Liver (tissue), 3 donors: ENCODE results near the gene BCKDHA.

ENCODE experiments used
- EGR1 ChIP-seq, 2 donors: IDR thresholded peaks; 2 replicates each; pipeline ENCODE4 v1.6.1; 2016 to 2018; ENCODE audit warnings: antibody characterized with exemption in 2 of 2, low read depth in 2 of 2
- HNF4G ChIP-seq: IDR thresholded peaks from 2 replicates; pipeline ENCODE4 v1.6.1; 2016; ENCODE audit warnings: antibody characterized with exemption
- JUND ChIP-seq, 2 donors: IDR thresholded peaks; 2 replicates each; pipeline ENCODE4 v1.6.1; 2016; ENCODE audit warnings: antibody characterized with exemption in 2 of 2
- NR2F2 ChIP-seq: IDR thresholded peaks from 2 replicates; pipeline ENCODE4 v1.6.1; 2016; ENCODE audit warnings: antibody characterized with exemption
- SP1 ChIP-seq: IDR thresholded peaks from 2 replicates; pipeline ENCODE4 v1.6.1; 2018; ENCODE audit warnings: antibody characterized with exemption, mild to moderate bottlenecking
- TAF1 ChIP-seq: conservative IDR thresholded peaks from 2 replicates; pipeline ENCODE4 v1.6.1; 2016; ENCODE audit warnings: antibody characterized with exemption, mild to moderate bottlenecking
- YY1 ChIP-seq: IDR thresholded peaks from 2 replicates; pipeline ENCODE4 v1.6.1; 2016; ENCODE audit warnings: antibody characterized with exemption, mild to moderate bottlenecking
- TF ChIP-seq, protein P1 (sequence below): IDR thresholded peaks from 2 replicates; pipeline ENCODE4 v1.6.1; 2016; ENCODE audit warnings: antibody characterized with exemption
- TF ChIP-seq, protein P2 (sequence below): fragments of 150-350 bp; IDR thresholded peaks from 2 replicates; pipeline ENCODE4 v1.5.1; 2017; ENCODE audit warnings: improper control_type of control experiment, low read depth, low read length; ENCODE audit not compliant: missing input control
- TF ChIP-seq, protein P3 (sequence below): IDR thresholded peaks from 2 replicates; pipeline ENCODE4 v1.6.1; 2016; ENCODE audit warnings: antibody characterized with exemption, mild to moderate bottlenecking
- donor health status: healthy.
- donor health status: healthy.

DNA sequence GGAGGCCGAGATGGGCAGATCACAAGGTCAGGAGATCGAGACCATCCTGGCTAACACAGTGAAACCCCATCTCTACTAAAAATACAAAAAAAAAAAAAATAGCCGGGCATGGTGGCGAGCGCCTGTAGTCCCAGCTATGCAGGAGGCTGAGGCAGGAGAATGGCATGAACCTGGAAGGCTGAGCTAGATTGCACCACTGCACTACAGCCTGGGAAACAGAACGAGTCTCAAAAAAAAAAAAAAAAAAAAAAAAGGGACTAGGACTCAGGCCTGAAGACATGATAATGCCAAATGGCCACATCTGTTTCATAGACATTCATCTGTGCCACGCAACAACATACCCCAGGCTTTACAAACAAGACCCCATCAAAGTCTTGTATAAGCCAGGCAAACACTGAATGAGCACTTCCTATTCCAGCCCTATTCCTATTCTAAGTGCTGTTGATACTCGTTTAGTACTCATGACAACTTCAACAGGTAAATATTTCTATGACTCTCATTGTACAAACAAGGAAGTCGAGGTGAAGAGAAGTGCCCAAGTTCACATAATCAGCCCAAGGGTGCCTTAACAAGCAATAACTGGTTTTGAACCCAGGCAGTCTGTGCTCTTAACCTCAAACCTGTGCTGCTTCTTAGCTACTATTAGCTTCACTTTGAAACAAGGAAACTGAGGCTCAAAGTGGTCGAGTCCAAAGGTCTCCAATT lies 35.3 kb upstream of the BCKDHA start:
- TF ChIP-seq, protein P1, sequence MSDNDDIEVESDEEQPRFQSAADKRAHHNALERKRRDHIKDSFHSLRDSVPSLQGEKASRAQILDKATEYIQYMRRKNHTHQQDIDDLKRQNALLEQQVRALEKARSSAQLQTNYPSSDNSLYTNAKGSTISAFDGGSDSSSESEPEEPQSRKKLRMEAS: no peak
- TF ChIP-seq TAF1: no peak
- TF ChIP-seq, protein P2, sequence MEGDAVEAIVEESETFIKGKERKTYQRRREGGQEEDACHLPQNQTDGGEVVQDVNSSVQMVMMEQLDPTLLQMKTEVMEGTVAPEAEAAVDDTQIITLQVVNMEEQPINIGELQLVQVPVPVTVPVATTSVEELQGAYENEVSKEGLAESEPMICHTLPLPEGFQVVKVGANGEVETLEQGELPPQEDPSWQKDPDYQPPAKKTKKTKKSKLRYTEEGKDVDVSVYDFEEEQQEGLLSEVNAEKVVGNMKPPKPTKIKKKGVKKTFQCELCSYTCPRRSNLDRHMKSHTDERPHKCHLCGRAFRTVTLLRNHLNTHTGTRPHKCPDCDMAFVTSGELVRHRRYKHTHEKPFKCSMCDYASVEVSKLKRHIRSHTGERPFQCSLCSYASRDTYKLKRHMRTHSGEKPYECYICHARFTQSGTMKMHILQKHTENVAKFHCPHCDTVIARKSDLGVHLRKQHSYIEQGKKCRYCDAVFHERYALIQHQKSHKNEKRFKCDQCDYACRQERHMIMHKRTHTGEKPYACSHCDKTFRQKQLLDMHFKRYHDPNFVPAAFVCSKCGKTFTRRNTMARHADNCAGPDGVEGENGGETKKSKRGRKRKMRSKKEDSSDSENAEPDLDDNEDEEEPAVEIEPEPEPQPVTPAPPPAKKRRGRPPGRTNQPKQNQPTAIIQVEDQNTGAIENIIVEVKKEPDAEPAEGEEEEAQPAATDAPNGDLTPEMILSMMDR: no peak
- TF ChIP-seq, protein P3, sequence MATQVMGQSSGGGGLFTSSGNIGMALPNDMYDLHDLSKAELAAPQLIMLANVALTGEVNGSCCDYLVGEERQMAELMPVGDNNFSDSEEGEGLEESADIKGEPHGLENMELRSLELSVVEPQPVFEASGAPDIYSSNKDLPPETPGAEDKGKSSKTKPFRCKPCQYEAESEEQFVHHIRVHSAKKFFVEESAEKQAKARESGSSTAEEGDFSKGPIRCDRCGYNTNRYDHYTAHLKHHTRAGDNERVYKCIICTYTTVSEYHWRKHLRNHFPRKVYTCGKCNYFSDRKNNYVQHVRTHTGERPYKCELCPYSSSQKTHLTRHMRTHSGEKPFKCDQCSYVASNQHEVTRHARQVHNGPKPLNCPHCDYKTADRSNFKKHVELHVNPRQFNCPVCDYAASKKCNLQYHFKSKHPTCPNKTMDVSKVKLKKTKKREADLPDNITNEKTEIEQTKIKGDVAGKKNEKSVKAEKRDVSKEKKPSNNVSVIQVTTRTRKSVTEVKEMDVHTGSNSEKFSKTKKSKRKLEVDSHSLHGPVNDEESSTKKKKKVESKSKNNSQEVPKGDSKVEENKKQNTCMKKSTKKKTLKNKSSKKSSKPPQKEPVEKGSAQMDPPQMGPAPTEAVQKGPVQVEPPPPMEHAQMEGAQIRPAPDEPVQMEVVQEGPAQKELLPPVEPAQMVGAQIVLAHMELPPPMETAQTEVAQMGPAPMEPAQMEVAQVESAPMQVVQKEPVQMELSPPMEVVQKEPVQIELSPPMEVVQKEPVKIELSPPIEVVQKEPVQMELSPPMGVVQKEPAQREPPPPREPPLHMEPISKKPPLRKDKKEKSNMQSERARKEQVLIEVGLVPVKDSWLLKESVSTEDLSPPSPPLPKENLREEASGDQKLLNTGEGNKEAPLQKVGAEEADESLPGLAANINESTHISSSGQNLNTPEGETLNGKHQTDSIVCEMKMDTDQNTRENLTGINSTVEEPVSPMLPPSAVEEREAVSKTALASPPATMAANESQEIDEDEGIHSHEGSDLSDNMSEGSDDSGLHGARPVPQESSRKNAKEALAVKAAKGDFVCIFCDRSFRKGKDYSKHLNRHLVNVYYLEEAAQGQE: no peak
- no peak for TF ChIP-seq JUND (IDR thresholded peaks at IDR 0.05)
- TF ChIP-seq YY1: no peak
- no peak for TF ChIP-seq EGR1 (IDR thresholded peaks at IDR 0.05; ENCODE audit: low read depth in 2 of 2)
- no peak for TF ChIP-seq SP1
- TF ChIP-seq NR2F2: no peak
- no peak for TF ChIP-seq HNF4G
